CD14-positive monocyte (primary cell): ENCODE data around the gene EIF3B. TPM values are rescaled to one million over a fixed set of nuclear protein-coding genes. Genes with fewer than 3 reads are reported as not detected.

ENCODE experiments used
- DNase-seq, 3 donors: peaks; one replicate each; pipeline ENCODE4 v3.0.0-alpha.2; 2011 to 2022
- H2AFZ ChIP-seq: 2 replicates; pipeline ENCODE4 v1.6.0; 2012; ENCODE audit warnings: mild to moderate bottlenecking, low read depth, low read length, inconsistent platforms; ENCODE audit not compliant: insufficient read depth, poor library complexity, severe bottlenecking
- H3K27ac ChIP-seq, 2 donors: 1 replicate in 1 of 2; 2 replicates in 1 of 2; pipeline ENCODE4 v1.5.1; 2012 to 2013; ENCODE audit warnings: low read length in 2 of 2, control low read depth in 1 of 2, inconsistent platforms in 1 of 2, low read depth in 1 of 2, mild to moderate bottlenecking in 1 of 2
- H3K27me3 ChIP-seq, 2 donors: one replicate each; pipeline versions ENCODE4 v1.6.0 to v1.6.1; 2011 to 2013; ENCODE audit warnings: low read length in 2 of 2; ENCODE audit not compliant: control insufficient read depth in 2 of 2, insufficient read depth in 2 of 2
- H3K36me3 ChIP-seq, 2 donors: replicated peaks in 1 of 2; 1 replicate in 1 of 2; 2 replicates in 1 of 2; pipeline versions ENCODE4 v1.5.1 to v1.6.1; 2012 to 2013; ENCODE audit warnings: low read length in 2 of 2, control low read depth in 1 of 2, inconsistent platforms in 1 of 2, mild to moderate bottlenecking in 1 of 2; ENCODE audit not compliant: insufficient read depth in 2 of 2, control insufficient read depth in 1 of 2
- H3K4me1 ChIP-seq, 2 donors: 1 replicate in 1 of 2; 2 replicates in 1 of 2; pipeline versions ENCODE4 v1.5.1 to v1.6.1; 2012 to 2013; ENCODE audit warnings: low read length in 2 of 2, control low read depth in 1 of 2, inconsistent platforms in 1 of 2, mild to moderate bottlenecking in 1 of 2, moderate library complexity in 1 of 2; ENCODE audit not compliant: insufficient read depth in 2 of 2, control insufficient read depth in 1 of 2
- H3K4me2 ChIP-seq: replicated peaks from 2 replicates; pipeline ENCODE3; 2012; ENCODE audit warnings: low read length, moderate library complexity, mild to moderate bottlenecking; ENCODE audit not compliant: poor library complexity, severe bottlenecking; ENCODE audit errors: extremely low read depth
- H3K4me3 ChIP-seq, 3 experiments: fragments of 200-600 bp in 1 of 3; sonication (generic) in 1 of 3; replicated peaks in 1 of 3; 1 replicate in 2 of 3; 2 replicates in 1 of 3; pipeline ENCODE4 v1.5.1; 2011 to 2013; ENCODE audit warnings: low read length in 3 of 3, mild to moderate bottlenecking in 3 of 3, control low read depth in 2 of 3, low read depth in 2 of 3, inconsistent platforms in 1 of 3, moderate library complexity in 1 of 3
- H3K79me2 ChIP-seq: 2 replicates; pipeline ENCODE4 v1.6.0; 2012; ENCODE audit warnings: mild to moderate bottlenecking, control low read depth, inconsistent platforms, low read length, moderate library complexity; ENCODE audit not compliant: insufficient read depth
- H3K9ac ChIP-seq: 2 replicates; pipeline ENCODE4 v1.6.0; 2017; ENCODE audit warnings: low read length, mild to moderate bottlenecking; ENCODE audit not compliant: insufficient read depth, poor library complexity, severe bottlenecking
- H3K9me3 ChIP-seq, 2 donors: replicated peaks in 1 of 2; 1 replicate in 1 of 2; 2 replicates in 1 of 2; pipeline versions ENCODE4 v1.5.1 to v1.6.1; 2012 to 2013; ENCODE audit warnings: low read length in 2 of 2, control low read depth in 1 of 2; ENCODE audit not compliant: control insufficient read depth in 1 of 2, insufficient read depth in 1 of 2
- H4K20me1 ChIP-seq: 2 replicates; pipeline ENCODE4 v1.6.0; 2012; ENCODE audit warnings: mild to moderate bottlenecking, low read length, control low read depth, moderate library complexity; ENCODE audit not compliant: insufficient read depth
- H3K27ac Mint-ChIP-seq, 7 donors: one replicate each; pipeline ENCODE4 v1.8.0; 2020; ENCODE audit warnings: mild to moderate bottlenecking in 7 of 7, mixed read lengths in 7 of 7, moderate library complexity in 6 of 7, inconsistent platforms in 2 of 7
- H3K27me3 Mint-ChIP-seq, 3 donors: one replicate each; pipeline ENCODE4 v1.8.0; 2021 to 2022; ENCODE audit warnings: low read depth in 3 of 3, mild to moderate bottlenecking in 3 of 3, mixed read lengths in 3 of 3, moderate library complexity in 3 of 3, inconsistent platforms in 1 of 3
- H3K36me3 Mint-ChIP-seq, 2 donors: one replicate each; pipeline ENCODE4 v1.8.0; 2020; ENCODE audit warnings: mixed read lengths in 2 of 2, inconsistent platforms in 1 of 2, mild to moderate bottlenecking in 1 of 2
- H3K4me1 Mint-ChIP-seq: one replicate; pipeline ENCODE4 v1.8.0; 2020; ENCODE audit warnings: mild to moderate bottlenecking, mixed read lengths
- H3K4me3 Mint-ChIP-seq, 2 donors: one replicate each; pipeline ENCODE4 v1.8.0; 2020; ENCODE audit warnings: mild to moderate bottlenecking in 2 of 2, mixed read lengths in 2 of 2, moderate library complexity in 1 of 2
- H3K9me3 Mint-ChIP-seq, 7 donors: one replicate each; pipeline ENCODE4 v1.8.0; 2020 to 2022; ENCODE audit warnings: mixed read lengths in 7 of 7, mild to moderate bottlenecking in 6 of 7, moderate library complexity in 6 of 7, inconsistent platforms in 2 of 7
- WGBS: methylation state at CpG from one replicate; pipeline ENCODE4 v1.1.5; 2013; ENCODE audit warnings: missing lambda C conversion rate; ENCODE audit not compliant: insufficient coverage; 5-methylcytosine and 5-hydroxymethylcytosine counted together
- intact Hi-C, 2 donors: fragments of 100-400 bp; cut with micrococcal nuclease; formaldehyde crosslinking; loops; one replicate each; pipeline versions ENCODE4 v1.15.0 to v1.15.1; 2023
- polyA plus RNA-seq, 3 donors: library from polyadenylated mRNA; depleted of rRNA in 1 of 3; unstranded in 2 of 3; stranded (reverse) in 1 of 3; fragments of 300-500 nt in 2 of 3; fragments of >200 nt in 1 of 3; fragmentation: Illumina TruSeq in 2 of 3; gene quantifications; 1 replicate in 2 of 3; 2 replicates in 1 of 3; pipeline ENCODE4 v1.2.3, GENCODE V29; 2012 to 2021
- TF ChIP-seq, protein P1 (sequence below): fragments of 200-600 bp; IDR thresholded peaks from one replicate; pipeline ENCODE4 v1.8.0; 2022; ENCODE audit warnings: antibody characterized with exemption, mild to moderate bottlenecking

The EIF3B gene
- polyA plus RNA-seq, 3 donors, result 46.0 to 89.1 (median 69.2) TPM

DNA sequence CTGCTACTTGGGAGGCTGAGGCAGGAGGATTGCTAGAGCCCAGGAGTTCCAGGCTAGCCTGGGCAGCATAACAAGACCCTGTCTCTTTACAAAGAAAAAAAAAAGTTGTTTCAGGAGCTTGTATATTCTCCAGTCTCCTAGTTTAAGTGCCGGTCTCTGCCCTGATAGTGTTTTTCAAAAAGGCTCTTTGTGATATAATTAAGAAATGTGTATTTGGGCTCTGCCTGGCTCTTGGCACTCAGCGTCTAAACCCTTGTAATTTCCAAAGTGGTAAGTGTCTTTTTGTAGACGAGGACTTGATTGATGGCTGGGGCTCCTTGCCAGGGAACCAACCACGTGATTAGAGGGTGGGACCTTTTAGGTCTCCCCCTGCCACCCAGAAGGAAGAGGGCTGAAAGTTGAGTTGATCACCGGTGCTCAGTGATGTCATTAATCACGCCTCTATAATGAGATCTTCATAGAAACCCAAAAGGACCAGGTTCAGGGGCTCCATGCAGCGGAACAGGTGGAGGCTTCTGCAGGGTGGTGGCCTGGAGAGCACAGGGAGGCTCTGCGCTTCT is 4.4 kb downstream of the EIF3B start:
- 73% methylated on average over 4 of the region's 8 CpGs for WGBS
- peaks cover 32% of the 10 kb centered on the region for H3K4me1 Mint-ChIP-seq
- Histone ChIP-seq H3K79me2 (peaks cover 75% of the 10 kb centered on the region), H4K20me1 (peaks cover 81% of the 10 kb centered on the region), H2AFZ (no peak overlapping the region), H3K4me1 (peaks cover 17 to 28% of the 10 kb centered on the region in 2 donors), H3K9me3 (no peaks in the 10 kb centered on the region), H3K9ac (no peak overlapping the region), H3K36me3 (peaks cover 36 to 67% of the 10 kb centered on the region in 2 donors), H3K4me3 (no peak overlapping the region), H3K27me3 (no peaks in the 10 kb centered on the region), H3K27ac (peak overlapping the region in 1 of 2 donors; percentile 9), H3K4me2 (no peak overlapping the region)
- peaks cover 42 to 56% of the 10 kb centered on the region in 2 donors for H3K36me3 Mint-ChIP-seq
- H3K4me3 Mint-ChIP-seq, result no peak overlapping the region
- H3K27me3 Mint-ChIP-seq, result peaks cover 0 to 5% (median 0%) of the 10 kb centered on the region in 3 donors
- intact Hi-C loops, result loop anchor here (5.0 to 10.0 kb wide), 3 partner anchors 43 to 784 kb away; partner anchors contain the start of genes CHST12 (in 1 of the 2) and PSMG3 (in 1 of the 2)
- TF ChIP-seq, protein P1, sequence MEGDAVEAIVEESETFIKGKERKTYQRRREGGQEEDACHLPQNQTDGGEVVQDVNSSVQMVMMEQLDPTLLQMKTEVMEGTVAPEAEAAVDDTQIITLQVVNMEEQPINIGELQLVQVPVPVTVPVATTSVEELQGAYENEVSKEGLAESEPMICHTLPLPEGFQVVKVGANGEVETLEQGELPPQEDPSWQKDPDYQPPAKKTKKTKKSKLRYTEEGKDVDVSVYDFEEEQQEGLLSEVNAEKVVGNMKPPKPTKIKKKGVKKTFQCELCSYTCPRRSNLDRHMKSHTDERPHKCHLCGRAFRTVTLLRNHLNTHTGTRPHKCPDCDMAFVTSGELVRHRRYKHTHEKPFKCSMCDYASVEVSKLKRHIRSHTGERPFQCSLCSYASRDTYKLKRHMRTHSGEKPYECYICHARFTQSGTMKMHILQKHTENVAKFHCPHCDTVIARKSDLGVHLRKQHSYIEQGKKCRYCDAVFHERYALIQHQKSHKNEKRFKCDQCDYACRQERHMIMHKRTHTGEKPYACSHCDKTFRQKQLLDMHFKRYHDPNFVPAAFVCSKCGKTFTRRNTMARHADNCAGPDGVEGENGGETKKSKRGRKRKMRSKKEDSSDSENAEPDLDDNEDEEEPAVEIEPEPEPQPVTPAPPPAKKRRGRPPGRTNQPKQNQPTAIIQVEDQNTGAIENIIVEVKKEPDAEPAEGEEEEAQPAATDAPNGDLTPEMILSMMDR, result no peak
- no peaks in the 10 kb centered on the region for H3K9me3 Mint-ChIP-seq
- DNase-seq, result no peak
- peak overlapping the region in 2 of 7 donors; percentile 34 to 40 for H3K27ac Mint-ChIP-seq

DNA sequence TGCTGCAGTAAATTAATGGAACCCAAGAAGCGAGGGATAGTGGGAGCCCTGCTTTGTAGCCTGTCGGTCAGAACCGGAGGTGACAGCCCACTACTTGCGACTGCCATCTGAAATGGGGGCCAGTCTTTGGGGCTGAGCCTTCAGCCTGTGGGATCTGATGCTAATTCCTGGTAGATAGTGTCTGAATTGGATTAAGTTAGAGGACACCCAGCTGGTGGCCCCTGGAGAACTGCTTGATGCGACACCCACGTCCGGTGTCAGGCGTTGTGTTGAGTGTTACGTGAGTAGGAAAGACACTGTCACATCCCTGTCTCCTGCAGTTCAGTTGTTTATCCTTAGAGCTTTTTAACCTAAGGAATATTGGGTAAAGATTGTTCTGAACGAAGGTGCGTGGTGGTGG is 5.0 kb downstream of the EIF3B start:
- H4K20me1 ChIP-seq, result peaks cover 87% of the 10 kb centered on the region
- Mint-ChIP-seq H3K4me3 (peak overlapping the region in 1 of 2 donors; percentile 16), H3K36me3 (peaks cover 47 to 62% of the 10 kb centered on the region in 2 donors), H3K27ac (peak overlapping the region in 5 of 7 donors; percentile 34 to 72 (median 37)), H3K9me3 (no peaks in the 10 kb centered on the region), H3K4me1 (peaks cover 32% of the 10 kb centered on the region), H3K27me3 (peaks cover 0 to 5% (median 0%) of the 10 kb centered on the region in 3 donors)
- intact Hi-C loops, result loop anchor here (5.0 to 10.0 kb wide), 3 partner anchors 43 to 785 kb away; partner anchors contain the start of genes CHST12 (in 1 of the 2) and PSMG3 (in 1 of the 2)
- H3K9me3 ChIP-seq, result no peaks in the 10 kb centered on the region
- H3K27ac ChIP-seq, result no peak overlapping the region
- TF ChIP-seq, protein P1, result no peak
- H2AFZ ChIP-seq, result no peak overlapping the region
- H3K36me3 ChIP-seq, result peaks cover 42 to 73% of the 10 kb centered on the region in 2 donors
- 94% methylated on average over 10 of the region's 11 CpGs for WGBS
- no peak overlapping the region for H3K9ac ChIP-seq
- H3K4me2 ChIP-seq, result no peak overlapping the region
- no peak overlapping the region for H3K4me3 ChIP-seq
- no peaks in the 10 kb centered on the region for H3K27me3 ChIP-seq
- peaks cover 79% of the 10 kb centered on the region for H3K79me2 ChIP-seq
- no peak for DNase-seq
- H3K4me1 ChIP-seq, result peaks cover 17 to 28% of the 10 kb centered on the region in 2 donors
